Kidney epithelial cell (primary cell): Measurements from ENCODE around the gene DDA1. TPM values are rescaled to one million over a fixed set of nuclear protein-coding genes. Genes with fewer than 3 reads are reported as not detected.

Experiments used
- DNase-seq: peaks from one replicate; pipeline ENCODE4 v3.0.0-alpha.2; 2010; ENCODE audit warnings: low read depth
- H3K27me3 ChIP-seq: 2 replicates; pipeline ENCODE4 v1.6.0; 2011; ENCODE audit warnings: low read length; ENCODE audit not compliant: control insufficient read depth, insufficient read depth
- H3K36me3 ChIP-seq: 2 replicates; pipeline ENCODE4 v1.5.1; 2011; ENCODE audit warnings: low read length; ENCODE audit not compliant: control insufficient read depth, insufficient read depth
- H3K4me3 ChIP-seq: 2 replicates; pipeline ENCODE4 v1.5.1; 2011; ENCODE audit warnings: low read depth, mild to moderate bottlenecking, control low read depth, low read length
- total RNA-seq: library from RNA; depleted of rRNA; stranded (reverse); fragments of >200 nt; gene quantifications from 2 replicates; pipeline ENCODE4 v1.2.3, GENCODE V29; 2015
- TF ChIP-seq, protein P1 (sequence below): IDR thresholded peaks from 2 replicates; pipeline ENCODE4 v1.5.1; 2011; ENCODE audit warnings: mild to moderate bottlenecking, moderate library complexity, low read length, control low read depth, inconsistent platforms; ENCODE audit not compliant: insufficient read depth, poor library complexity, severe bottlenecking

Gene DDA1
- 47.3 and 73.4 TPM in 2 replicates for total RNA-seq

DNA sequence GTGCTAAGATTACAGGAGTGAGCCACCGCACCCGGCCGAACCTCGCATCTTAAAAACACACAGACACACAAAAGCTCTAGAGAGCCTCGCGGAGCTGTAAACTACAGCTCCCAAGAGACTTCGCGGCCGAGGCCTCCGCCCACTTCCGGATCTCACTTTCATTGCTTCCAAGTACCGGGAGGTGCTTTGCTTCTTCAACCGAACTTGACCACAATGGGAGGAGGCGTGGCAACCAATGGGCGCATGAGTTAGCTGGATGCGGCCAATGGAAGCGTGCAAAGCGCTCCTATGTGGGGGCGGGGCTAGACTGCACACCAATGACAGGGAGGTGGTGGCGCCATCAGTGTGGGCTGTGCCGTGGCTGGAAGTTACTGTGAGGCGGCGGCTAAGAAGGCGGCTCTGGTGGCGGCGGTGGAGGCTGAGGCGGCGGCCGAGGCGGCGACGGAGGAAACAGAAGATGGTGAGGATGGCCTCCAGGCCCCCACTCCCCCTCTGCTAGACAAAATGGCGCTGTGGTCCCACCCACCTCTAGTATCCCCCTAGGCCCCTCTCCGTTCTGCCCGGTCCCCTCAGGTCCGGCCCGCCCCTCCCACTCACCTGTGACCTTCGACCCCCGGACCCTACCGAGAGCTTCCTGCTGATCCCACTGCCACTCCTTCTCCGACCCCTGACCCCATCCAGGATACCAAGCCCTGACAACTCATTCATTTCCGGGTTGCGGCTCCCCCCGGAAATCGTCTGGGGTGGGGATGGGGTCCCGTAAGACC lies at the start of gene DDA1:
TSS of gene DDA1 (plus strand) at position 366 of the 767 bp plus-strand sequence. CDS start at position 458, 92 bp downstream.
- peak; percentile 100 for DNase-seq
- H3K4me3 ChIP-seq, result peak within 1 kb of the TSS; percentile 92
- TF ChIP-seq, protein P1, sequence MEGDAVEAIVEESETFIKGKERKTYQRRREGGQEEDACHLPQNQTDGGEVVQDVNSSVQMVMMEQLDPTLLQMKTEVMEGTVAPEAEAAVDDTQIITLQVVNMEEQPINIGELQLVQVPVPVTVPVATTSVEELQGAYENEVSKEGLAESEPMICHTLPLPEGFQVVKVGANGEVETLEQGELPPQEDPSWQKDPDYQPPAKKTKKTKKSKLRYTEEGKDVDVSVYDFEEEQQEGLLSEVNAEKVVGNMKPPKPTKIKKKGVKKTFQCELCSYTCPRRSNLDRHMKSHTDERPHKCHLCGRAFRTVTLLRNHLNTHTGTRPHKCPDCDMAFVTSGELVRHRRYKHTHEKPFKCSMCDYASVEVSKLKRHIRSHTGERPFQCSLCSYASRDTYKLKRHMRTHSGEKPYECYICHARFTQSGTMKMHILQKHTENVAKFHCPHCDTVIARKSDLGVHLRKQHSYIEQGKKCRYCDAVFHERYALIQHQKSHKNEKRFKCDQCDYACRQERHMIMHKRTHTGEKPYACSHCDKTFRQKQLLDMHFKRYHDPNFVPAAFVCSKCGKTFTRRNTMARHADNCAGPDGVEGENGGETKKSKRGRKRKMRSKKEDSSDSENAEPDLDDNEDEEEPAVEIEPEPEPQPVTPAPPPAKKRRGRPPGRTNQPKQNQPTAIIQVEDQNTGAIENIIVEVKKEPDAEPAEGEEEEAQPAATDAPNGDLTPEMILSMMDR, result no peak
- no peaks in the 10 kb centered on the region for H3K27me3 ChIP-seq
- peaks cover 3% of the 10 kb centered on the region for H3K36me3 ChIP-seq

DNA sequence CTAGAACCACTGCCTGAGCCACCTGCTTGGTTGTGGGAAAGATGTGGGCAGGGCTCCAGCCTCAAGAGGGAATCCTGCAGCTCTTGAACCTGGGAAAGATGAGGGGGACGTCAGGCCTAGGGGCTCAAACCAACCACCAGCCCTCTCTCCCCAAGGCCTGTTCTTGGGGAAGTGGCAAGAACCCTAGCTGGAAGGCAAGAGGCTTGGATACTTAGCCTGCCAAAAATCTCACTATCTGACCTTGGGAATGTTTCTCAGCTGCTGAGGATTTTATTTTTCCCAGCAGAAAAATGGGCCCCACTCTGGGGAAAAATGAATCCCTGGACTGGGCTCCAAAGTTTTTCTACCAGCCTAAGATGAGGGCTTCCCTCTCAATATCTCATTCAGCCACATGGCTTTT lies 49.4 kb upstream of the DDA1 start:
- H3K27me3 ChIP-seq, result no peaks in the 10 kb centered on the region
- no peak for DNase-seq
- TF ChIP-seq, protein P1, result no peak
- no peaks in the 10 kb centered on the region for H3K36me3 ChIP-seq
- H3K4me3 ChIP-seq, result no peak overlapping the region

DNA sequence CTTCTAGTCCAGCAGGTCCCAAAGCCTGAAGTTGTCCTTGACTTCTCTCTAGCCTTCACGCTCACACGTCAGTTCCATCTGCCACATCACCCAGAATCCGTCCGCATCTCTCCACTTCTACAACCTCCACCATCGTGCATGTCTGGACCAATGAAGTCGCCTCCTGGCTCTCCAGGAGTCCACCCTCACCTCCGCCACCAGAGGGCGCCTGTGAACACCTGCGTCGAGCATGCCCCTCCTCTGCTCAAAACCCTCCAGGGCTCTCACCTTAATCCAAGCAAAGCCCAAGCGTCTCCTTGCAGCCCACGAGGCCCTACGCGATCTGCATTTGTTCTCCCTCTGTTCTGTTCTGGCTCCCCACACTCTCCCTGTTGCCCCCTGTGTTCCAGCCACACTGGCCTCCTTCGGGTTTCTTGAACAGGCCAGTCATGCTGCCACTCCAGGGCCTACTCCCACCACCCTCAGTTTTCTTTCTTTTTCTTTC lies 48.5 kb upstream of the DDA1 start:
- H3K36me3 ChIP-seq, result no peaks in the 10 kb centered on the region
- TF ChIP-seq, protein P1, result peak; percentile 85
- H3K4me3 ChIP-seq, result no peak overlapping the region
- H3K27me3 ChIP-seq, result no peaks in the 10 kb centered on the region
- DNase-seq, result no peak

DNA sequence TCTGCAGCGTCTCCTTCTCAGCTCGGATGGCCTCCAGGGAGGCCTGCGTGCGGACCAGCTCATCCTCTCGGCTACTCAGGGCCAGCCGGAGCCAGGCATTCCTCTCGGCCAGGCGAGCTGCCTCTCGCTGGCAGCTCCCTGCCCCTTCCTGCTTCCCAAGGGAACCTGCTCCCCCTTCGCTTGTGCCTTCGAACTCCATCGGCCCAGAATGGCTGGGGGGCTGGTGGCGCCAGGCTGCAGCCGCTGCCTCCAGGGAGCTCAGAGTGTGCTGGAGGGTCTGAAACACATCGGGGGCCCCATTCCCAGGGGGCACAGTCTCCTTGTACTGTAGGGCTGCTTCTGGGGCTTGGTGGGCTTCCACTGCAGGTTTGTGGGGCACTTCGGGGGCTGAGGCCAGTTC lies 46.8 kb upstream of the DDA1 start:
- H3K27me3 ChIP-seq, result no peaks in the 10 kb centered on the region
- TF ChIP-seq, protein P1, result no peak
- H3K36me3 ChIP-seq, result no peaks in the 10 kb centered on the region
- no peak overlapping the region for H3K4me3 ChIP-seq
- no peak for DNase-seq

DNA sequence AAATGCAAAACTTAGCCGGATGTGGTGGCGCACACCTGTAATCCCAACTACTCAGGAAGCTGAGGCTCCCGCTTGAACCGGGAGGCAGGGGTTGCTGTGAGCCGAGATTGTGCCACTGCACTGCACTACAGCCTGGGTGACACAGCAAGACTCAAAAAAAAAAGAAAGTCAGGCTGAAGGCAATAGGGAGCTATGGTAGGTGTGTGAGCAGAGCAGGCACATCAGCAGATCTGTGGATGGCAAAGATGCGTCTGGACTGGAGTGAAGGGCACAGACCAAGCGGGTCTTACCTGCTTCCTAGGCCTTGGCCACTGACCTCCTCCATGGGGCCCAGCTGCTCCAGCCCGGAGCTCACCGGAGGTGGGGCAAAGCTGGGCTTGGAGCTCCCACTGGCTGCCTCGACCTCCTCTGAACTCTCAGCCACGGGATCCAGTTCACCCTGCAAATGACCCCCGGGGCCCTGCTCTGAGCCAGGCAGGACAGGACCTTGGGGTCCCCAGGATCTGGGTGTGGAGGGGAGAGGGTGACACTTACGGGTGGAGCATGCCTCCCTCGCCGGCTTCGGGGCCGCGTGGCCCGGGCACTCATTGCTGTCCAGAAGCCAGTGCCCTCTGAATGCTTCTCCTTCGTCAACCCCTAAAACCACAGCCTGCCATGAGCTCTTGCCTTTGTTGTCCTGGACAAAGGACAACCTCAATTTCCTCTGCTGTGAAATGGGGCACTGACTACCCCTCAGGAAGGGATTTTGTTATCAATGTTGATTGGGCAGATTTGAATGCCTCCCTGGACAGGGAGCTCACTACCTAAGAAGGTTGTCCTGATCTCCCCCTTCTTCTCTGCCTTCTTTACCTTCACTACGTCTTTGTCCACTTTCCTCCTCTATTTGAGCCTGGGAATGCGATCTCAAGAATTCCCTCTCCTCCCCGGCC lies 45.4 kb upstream of the DDA1 start:
- Histone ChIP-seq H3K27me3 (no peaks in the 10 kb centered on the region), H3K4me3 (no peak overlapping the region), H3K36me3 (peaks cover 2% of the 10 kb centered on the region)
- no peak for DNase-seq
- TF ChIP-seq, protein P1, result no peak
